Stimulated activated CD8-positive, alpha-beta memory T cell treated with anti-CD3 and anti-CD28 coated beads, Interleukin-2, amount 100 ng/mL, for 48 hours (primary cell): ENCODE measurements around the gene OTOF.

Experiments
- DNase-seq, 2 donors: peaks; one replicate each; pipeline ENCODE4 v3.0.0-alpha.2; 2020; ENCODE audit warnings: low read depth in 2 of 2

OTOF gene

GRCh38 chr2:26465981-26466471 lies 11.9 kb downstream of the OTOF start:
- no peak for DNase-seq

- DNase-seq: no peak
These were observed 12.5 kb downstream of the OTOF start for GRCh38 chr2:26465266-26465925.

- no peak for DNase-seq
These were observed 13.3 kb downstream of the OTOF start for GRCh38 chr2:26464390-26465265.

DNA sequence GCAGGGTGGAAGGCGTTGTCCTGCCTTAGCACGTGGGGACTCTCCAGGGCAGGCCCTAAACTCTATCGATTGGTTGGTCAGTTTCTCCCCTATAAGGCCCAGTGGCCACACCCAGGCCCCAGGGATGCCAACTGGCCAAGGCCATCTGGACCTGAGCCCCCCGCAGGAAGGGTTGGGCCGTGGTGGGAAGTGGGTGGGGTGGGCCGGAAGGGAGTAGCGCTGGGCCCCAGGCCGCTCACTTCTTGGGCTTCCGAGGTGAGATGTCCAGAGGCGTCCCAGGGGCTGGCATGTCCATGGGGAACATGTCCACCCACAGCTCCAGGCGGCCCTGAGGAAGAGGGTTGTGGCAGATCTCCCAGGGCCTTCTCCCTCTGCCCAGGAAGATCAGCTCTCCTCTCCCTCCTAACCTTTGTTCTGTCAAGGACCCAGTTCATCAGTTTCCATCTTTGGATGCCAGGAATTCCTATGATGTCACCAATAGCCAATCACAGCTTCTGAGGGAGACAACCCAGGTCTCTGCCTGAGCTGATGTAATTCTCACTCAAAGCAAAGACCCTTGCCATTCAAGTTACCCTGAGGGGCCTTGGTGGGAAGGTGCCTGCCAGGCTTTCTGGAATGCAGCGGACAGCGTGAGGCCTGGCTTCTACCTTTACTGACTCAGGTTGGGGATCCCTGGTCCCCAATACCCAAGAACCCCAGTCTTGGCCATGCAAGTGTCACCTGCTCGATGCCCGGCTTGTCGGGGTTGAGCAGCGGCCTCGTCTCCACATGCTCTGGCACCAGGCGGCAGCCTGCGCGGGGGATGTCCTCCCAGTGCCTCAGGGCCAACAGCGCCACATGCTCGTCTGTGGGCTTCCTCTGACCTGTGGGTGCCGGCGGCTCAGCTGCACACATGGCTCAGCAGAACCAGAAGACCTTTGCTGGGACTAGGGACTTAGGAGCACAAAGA lies 14.4 kb downstream of the OTOF start:
- DNase-seq: no peak

DNA sequence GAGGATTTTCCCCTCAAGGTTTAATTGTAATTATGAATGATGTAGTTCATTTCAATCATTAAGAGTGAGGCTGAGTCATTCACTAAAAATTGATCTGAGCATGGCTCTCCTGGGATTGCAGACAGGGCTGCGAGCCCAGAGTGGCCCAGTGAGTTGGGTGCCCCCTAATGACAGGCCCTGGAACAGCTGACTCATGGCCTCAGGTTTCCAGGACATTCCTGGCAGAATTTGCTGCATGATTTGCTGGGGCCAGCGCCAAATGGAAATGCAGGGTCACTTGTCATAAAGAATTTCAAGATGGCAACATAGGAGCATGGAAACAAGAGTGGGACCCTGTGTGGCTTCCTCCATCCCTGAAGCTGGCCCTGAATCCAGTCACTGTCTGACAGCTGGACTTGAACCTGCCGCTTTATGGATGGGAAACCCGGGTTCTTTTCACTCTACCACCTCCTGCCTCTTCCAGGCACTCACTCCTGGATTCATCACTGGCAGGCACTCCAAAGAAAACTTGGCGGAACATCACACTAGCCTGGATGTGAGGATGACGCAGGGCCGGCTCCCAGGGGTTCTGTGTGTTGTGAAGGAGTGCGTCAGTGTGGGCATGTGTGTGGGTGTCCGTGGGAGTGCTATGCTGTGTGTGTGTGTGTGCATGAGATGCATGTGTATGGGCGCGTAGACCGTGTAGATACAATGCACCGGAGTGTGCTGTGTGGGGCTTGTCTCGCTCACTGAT lies 15.2 kb downstream of the OTOF start:
- no peak for DNase-seq

- DNase-seq: no peak
These were observed 15.8 kb downstream of the OTOF start for GRCh38 chr2:26462100-26462499.

DNA sequence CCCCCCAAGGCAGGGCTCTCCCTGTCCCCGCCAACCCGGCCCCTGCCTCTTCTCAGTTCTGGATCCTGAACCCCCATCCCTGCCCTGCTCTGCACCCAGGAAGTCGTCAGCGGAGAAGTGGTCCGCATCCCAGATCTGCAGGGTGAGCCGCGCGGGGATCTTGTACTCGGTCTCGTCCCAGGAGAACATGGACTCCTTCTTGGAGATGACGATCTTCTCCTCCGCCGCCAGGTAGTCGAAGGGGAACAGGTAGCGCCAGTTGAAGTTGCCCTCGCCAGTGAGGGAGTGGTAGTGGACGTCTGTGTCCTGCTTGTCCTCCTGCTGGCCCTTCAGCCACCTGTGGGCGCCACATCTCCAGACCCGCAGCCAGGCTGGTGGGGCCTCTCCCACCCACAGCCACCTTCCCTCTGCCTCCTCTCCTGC lies 16.3 kb downstream of the OTOF start:
- no peak for DNase-seq

- DNase-seq: no peak
These were observed 17.3 kb downstream of the OTOF start for GRCh38 chr2:26460613-26461031.

DNA sequence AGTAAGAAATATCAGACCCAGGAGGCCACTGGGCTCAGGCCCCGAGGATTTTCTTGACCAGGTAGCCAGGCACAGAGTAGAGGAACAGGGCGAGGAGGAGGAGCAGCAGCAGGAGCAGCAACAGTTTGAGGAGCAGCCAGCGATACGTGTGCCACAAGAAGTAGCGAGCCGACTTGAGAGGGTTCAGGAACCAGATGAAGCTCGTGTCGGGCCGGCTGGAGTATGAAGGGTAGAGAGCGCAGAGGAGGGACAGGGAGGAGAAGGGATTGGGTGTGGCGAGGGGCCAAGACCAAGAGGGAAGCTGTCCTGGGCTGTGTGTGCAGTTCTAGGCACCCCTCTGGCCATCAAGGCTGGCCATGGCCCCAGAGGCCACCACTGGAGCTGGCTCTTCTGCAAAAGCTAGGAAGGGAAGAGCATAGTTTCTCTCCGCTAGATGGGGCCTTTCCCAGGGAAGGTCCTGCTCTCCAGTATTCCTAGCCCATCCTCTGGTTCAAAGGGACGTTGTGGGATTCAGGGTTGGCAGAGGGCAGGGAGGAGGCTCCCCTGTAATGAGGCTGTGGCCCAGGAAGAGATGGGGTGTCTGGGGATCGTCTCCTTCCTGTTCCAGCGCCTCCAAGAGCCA lies 17.8 kb downstream of the OTOF start:
- no peak for DNase-seq

DNA sequence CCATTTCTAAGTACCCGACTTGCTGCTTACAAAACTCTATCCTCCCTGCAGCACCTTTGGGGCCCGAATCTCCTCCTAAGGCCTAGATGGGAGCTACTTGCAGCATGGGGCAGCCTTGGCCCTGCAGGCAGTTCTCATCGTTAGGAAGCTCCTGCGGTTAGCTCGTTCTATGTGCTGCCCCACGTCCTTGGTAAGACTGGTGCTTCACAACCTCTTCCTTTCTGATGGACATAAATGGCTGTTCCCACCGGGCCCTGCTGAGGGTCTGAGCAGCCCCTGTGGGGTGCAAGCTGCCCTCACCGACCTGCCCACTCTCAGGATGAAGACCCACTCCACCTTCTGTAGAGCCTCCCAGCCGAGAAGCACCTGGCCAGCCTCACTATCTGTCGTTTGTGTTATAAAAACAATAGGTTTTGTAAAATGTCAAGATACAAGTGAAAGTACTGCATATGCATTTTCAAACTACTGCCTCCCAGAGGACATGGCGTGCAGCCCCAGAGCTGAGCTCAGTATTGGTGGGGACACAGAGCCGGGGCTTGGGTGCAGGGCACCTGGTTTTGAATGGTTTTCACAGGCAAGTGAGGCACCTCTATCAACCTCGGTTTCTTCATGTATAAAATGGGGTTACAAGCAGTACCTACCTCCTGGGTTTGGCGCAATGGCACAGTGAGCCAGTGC lies 19.4 kb downstream of the OTOF start:
- no peak for DNase-seq

- DNase-seq: no peak
These were observed 20.1 kb downstream of the OTOF start for GRCh38 chr2:26457695-26458364.

- no peak for DNase-seq
These were observed 20.7 kb downstream of the OTOF start for GRCh38 chr2:26457251-26457666.

DNA sequence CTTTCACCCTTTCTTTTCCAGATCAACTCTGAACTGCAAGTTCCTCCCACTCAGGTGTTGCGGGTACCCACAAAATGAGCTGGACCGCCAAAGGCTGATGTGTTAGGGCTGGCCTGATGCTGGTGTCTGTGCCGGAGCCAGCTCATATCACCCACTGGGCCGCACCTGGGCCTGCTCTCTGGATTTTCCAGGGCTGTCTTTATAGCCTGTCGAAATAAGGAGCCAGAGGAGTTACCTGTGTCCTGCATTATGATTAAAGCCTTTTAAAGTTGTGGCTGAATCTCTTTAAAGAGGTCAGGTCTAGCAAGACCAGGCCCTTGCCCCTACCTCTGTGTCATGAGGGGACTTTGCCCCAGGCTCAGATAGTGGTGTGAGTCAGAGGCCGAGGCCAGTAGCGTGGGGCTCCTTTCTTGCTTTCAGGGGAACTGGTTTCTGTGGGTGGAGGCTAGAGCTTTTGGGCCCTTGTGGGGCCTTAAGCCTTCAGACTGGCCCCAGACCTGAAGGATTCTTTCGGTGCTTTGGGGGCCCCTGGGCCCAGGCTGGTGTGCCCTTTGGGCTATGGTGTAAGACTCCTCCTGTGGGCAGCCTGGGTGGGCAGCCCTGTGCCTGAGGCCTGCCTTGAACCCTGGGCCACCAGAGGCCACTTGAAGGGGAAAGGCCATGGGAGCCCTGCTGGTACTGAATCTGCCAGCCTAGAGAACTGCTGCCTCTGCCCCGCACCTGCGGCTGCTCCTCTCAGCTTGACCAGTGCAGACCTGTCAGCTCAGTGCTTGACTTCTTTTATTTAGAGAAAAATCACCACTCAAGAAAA lies 21.3 kb downstream of the OTOF start:
- no peak for DNase-seq

GRCh38 chr2:26455670-26456439 lies 22.1 kb downstream of the OTOF start:
- DNase-seq: no peak

DNA sequence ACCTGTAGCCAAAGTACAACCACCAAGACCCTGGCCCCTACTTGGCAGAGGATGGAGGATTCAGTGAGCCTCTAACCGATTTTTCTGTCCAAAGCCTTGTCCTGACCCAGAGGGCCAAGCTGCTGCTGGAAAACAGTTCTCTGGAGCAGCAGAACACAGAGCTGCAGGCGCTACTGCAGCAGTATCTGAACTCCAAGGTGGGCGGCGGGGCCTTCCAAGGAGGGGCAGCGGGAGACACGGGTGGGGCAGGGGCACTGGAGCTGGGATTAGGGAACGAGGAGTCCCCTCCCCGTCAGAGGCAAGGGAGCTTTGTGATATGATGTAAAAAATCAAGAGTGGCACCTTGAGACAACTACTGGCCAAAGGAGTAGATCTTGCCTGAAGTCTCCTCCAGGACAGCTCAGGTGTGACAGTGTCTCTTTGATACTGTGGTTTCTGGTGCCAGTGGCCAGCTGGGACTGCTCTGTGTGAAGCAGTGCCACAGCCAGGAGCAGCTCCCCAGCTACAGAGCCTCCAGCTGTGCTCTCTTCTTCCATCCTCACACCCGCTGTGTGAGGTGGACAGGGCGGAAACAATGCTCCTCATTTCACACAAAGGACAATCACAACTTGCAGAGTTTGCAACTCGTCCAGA lies 22.8 kb downstream of the OTOF start:
- no peak for DNase-seq

DNA sequence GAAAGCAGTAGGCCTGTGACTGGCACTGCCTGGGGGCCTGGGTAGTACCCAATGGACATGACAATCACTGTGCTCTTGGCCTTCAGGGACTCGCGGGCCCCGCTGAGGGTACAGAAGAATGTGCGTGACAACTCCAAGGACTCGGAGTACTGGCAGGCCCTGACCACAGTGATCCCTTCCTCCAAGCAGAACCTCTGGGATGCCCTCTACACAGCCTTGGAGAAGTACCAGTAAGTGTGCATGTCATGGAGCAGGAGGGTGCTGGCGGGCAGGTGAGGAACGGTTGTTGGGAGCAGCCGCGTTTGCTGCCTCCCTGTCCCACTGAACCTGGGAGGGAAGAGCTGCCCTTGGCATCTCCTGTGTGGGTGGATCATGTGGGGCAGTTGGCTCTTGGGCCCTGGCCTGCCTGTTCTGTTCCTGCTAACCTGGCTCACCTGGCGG lies 23.3 kb downstream of the OTOF start:
- DNase-seq: no peak
